RWPE2 (cell line): ENCODE data around the gene GOLIM4.

Experiments
- ATAC-seq: fragments of 200-7000 bp; cut with Tn5 transposase; 3 replicates; pipeline ENCODE4 v1.9.1; 2021; ENCODE audit warnings: low read depth
- DNase-seq: peaks from one replicate; pipeline ENCODE4 v3.0.0-alpha.2; 2020; ENCODE audit warnings: low spot score
- H3K27ac ChIP-seq: fragments of 450-650 bp; 2 replicates; pipeline ENCODE4 v1.5.1; 2017; ENCODE audit warnings: mild to moderate bottlenecking; ENCODE audit not compliant: poor library complexity, severe bottlenecking
- H3K27me3 ChIP-seq: fragments of 250-450 bp; sonication (Bioruptor Pico); 2 replicates; pipeline ENCODE4 v1.5.1; 2021; ENCODE audit warnings: mild to moderate bottlenecking, moderate library complexity; ENCODE audit not compliant: insufficient read depth, poor library complexity, severe bottlenecking
- H3K36me3 ChIP-seq: fragments of 250-450 bp; sonication (Bioruptor Pico); 2 replicates; pipeline ENCODE4 v1.5.1; 2020; ENCODE audit warnings: low read depth, mild to moderate bottlenecking, moderate library complexity
- H3K4me1 ChIP-seq: fragments of 250-450 bp; sonication (Bioruptor Pico); 2 replicates; pipeline ENCODE4 v1.5.1; 2021; ENCODE audit warnings: mild to moderate bottlenecking, moderate library complexity; ENCODE audit not compliant: insufficient read depth, poor library complexity, severe bottlenecking
- H3K4me3 ChIP-seq: fragments of 250-450 bp; sonication (Bioruptor Pico); 2 replicates; pipeline ENCODE4 v1.5.1; 2021; ENCODE audit warnings: mild to moderate bottlenecking, moderate library complexity; ENCODE audit not compliant: severe bottlenecking
- H3K9me3 ChIP-seq: fragments of 250-450 bp; sonication (Bioruptor Pico); 2 replicates; pipeline ENCODE4 v1.5.1; 2021; ENCODE audit warnings: mild to moderate bottlenecking, moderate library complexity; ENCODE audit not compliant: severe bottlenecking
- TF ChIP-seq, protein P1 (sequence below): fragments of 450-650 bp; IDR thresholded peaks from one replicate; pipeline ENCODE4 v1.5.1; 2017; ENCODE audit warnings: mild to moderate bottlenecking, moderate library complexity; ENCODE audit not compliant: poor library complexity, severe bottlenecking

Gene GOLIM4

DNA sequence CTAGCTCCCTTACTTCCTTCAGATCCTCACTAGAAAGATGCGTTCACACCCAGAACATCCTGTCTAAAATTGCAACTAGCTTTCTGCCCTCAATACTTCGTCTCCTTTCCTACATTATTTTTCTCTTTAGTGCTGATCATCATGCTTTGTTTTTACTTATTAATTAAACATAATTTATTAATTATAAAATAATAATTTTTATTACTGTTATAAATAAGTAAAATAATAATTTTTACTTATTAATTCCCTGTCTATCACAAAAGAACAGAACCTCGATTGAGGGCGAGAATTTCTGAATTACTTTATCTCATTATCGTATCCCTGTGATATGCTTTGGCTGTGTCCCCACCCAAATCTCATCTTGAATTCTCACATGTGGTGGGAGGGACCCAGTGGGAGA is 41.3 kb downstream of the GOLIM4 start:
- Histone ChIP-seq H3K36me3 (no peaks in the 10 kb centered on the region), H3K27ac (no peak overlapping the region), H3K9me3 (no peaks in the 10 kb centered on the region), H3K27me3 (no peaks in the 10 kb centered on the region), H3K4me3 (no peak overlapping the region), H3K4me1 (no peaks in the 10 kb centered on the region)
- ATAC-seq (no peak), DNase-seq (no peak)
- TF ChIP-seq, protein P1, sequence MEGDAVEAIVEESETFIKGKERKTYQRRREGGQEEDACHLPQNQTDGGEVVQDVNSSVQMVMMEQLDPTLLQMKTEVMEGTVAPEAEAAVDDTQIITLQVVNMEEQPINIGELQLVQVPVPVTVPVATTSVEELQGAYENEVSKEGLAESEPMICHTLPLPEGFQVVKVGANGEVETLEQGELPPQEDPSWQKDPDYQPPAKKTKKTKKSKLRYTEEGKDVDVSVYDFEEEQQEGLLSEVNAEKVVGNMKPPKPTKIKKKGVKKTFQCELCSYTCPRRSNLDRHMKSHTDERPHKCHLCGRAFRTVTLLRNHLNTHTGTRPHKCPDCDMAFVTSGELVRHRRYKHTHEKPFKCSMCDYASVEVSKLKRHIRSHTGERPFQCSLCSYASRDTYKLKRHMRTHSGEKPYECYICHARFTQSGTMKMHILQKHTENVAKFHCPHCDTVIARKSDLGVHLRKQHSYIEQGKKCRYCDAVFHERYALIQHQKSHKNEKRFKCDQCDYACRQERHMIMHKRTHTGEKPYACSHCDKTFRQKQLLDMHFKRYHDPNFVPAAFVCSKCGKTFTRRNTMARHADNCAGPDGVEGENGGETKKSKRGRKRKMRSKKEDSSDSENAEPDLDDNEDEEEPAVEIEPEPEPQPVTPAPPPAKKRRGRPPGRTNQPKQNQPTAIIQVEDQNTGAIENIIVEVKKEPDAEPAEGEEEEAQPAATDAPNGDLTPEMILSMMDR = no peak

GRCh38 chr3:168053115-168053514 is 42.6 kb downstream of the GOLIM4 start:
- H3K4me3 ChIP-seq = no peak overlapping the region
- no peaks in the 10 kb centered on the region for H3K4me1 ChIP-seq
- no peak overlapping the region for H3K27ac ChIP-seq
- ATAC-seq (no peak), DNase-seq (no peak)
- TF ChIP-seq, protein P1 = peak; percentile 36
- H3K36me3 ChIP-seq = no peaks in the 10 kb centered on the region
- H3K27me3 ChIP-seq = no peaks in the 10 kb centered on the region
- no peaks in the 10 kb centered on the region for H3K9me3 ChIP-seq

DNA sequence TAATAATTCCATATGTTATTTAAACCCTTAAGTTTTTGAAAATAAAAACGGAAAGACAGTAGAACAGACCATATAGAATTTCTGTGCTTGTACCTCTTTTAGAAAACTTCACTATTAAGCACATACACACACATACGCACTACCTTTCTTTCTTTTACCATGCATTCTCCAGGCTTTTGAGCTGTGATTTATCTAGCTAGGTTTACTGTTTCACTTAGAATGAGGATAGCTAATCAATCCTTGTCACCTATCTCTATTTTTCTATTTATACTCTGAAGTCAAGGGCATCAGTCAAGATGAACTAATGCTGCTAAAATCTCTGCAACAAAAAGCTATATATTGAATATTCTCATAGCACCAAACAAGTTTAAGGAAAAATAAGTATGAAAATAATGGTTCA is 43.2 kb downstream of the GOLIM4 start:
- TF ChIP-seq, protein P1 = no peak
- H3K4me3 ChIP-seq = no peak overlapping the region
- no peak overlapping the region for H3K27ac ChIP-seq
- ATAC-seq (no peak), DNase-seq (no peak)
- H3K36me3 ChIP-seq = no peaks in the 10 kb centered on the region
- H3K9me3 ChIP-seq = no peaks in the 10 kb centered on the region
- H3K4me1 ChIP-seq = no peaks in the 10 kb centered on the region
- H3K27me3 ChIP-seq = no peaks in the 10 kb centered on the region

- Histone ChIP-seq H3K9me3 (no peaks in the 10 kb centered on the region), H3K27me3 (no peaks in the 10 kb centered on the region), H3K4me1 (no peaks in the 10 kb centered on the region), H3K36me3 (no peaks in the 10 kb centered on the region), H3K4me3 (no peak overlapping the region), H3K27ac (no peak overlapping the region)
- TF ChIP-seq, protein P1 = no peak
- no peak for ATAC-seq
- DNase-seq = no peak
Measured at GRCh38 chr3:168051531-168052471, 43.9 kb downstream of the GOLIM4 start.

- ATAC-seq (no peak), DNase-seq (no peak)
- Histone ChIP-seq H3K27ac (no peak overlapping the region), H3K9me3 (no peaks in the 10 kb centered on the region), H3K27me3 (no peaks in the 10 kb centered on the region), H3K4me3 (no peak overlapping the region), H3K4me1 (no peaks in the 10 kb centered on the region), H3K36me3 (no peaks in the 10 kb centered on the region)
- TF ChIP-seq, protein P1 = no peak
Measured at GRCh38 chr3:168051070-168051469, 44.7 kb downstream of the GOLIM4 start.
